ENCODE data around the gene ZNF823. TPM values are rescaled to one million over a fixed set of nuclear protein-coding genes. Genes with fewer than 3 reads are reported as not detected.
"Not testable (repeated sequence)": the region's sequence is repeated elsewhere in the genome, so short reads cannot be mapped to it uniquely, and the experiment has no call there.

ZNF823 gene
- total RNA-seq, 1 experiment from 2014 or later = 0.10 TPM

- DNase-seq (ENCODE audit: extremely low read depth, low read depth) = no peak
These were observed 53.6 kb downstream of the ZNF823 start for GRCh38 chr19:11684987-11685675.

- no peak for DNase-seq (ENCODE audit: extremely low read depth, low read depth)
These were observed 58.0 kb downstream of the ZNF823 start for GRCh38 chr19:11680689-11681302.

- no peak for DNase-seq (ENCODE audit: extremely low read depth, low read depth)
These were observed 60.2 kb downstream of the ZNF823 start for GRCh38 chr19:11678504-11678903.

GRCh38 chr19:11676661-11677600, 61.8 kb downstream of the ZNF823 start:
- DNase-seq (ENCODE audit: extremely low read depth, low read depth) = not testable (repeated sequence)

- DNase-seq (ENCODE audit: extremely low read depth, low read depth) = no peak
These were observed 63.2 kb downstream of the ZNF823 start for GRCh38 chr19:11675569-11675968.

- no peak for DNase-seq (ENCODE audit: extremely low read depth, low read depth)
These were observed 64.7 kb downstream of the ZNF823 start for GRCh38 chr19:11674067-11674492.

GRCh38 chr19:11673608-11674041, 65.1 kb downstream of the ZNF823 start:
- no peak for DNase-seq (ENCODE audit: extremely low read depth, low read depth)

Small RNA genes within 50 kb of the gene (small RNA-seq; reads per million reads assigned to genes)
- 0 reads per million in 2 experiments for gene ZNF833P

Other genes with a start within 250 kb of the ZNF823 start
- gene ZNF653, start 233.1 kb downstream of the ZNF823 start, total RNA-seq (2014; rRNA removed; shearing (Covaris generic)) = 5.2 and 5.6 TPM in 2 replicates
- gene ECSIT, start 209.8 kb downstream of the ZNF823 start, total RNA-seq (2014; rRNA removed; shearing (Covaris generic)) = 37.3 and 40.3 TPM in 2 replicates
- gene CNN1, start 200.1 kb downstream of the ZNF823 start, total RNA-seq (2014; rRNA removed; shearing (Covaris generic)) = not detected in 2 replicates
- 31.6 and 35.3 TPM in 2 replicates for gene ELOF1, start 179.7 kb downstream of the ZNF823 start, total RNA-seq (2014; rRNA removed; shearing (Covaris generic))
- not detected in 2 replicates for gene ACP5, start 161.3 kb downstream of the ZNF823 start, total RNA-seq (2014; rRNA removed; shearing (Covaris generic))
- 9.6 and 10.9 TPM in 2 replicates for gene ZNF627, start 141.5 kb downstream of the ZNF823 start, total RNA-seq (2014; rRNA removed; shearing (Covaris generic))
- gene ZNF441, start 28.1 kb upstream of the ZNF823 start, total RNA-seq (2014; rRNA removed; shearing (Covaris generic)) = not detected in 2 replicates
- gene ZNF491, start 59.6 kb upstream of the ZNF823 start, total RNA-seq (2014; rRNA removed; shearing (Covaris generic)) = not detected in 2 replicates
- 0.20 and 0.45 TPM in 2 replicates for gene ZNF440, start 75.3 kb upstream of the ZNF823 start, total RNA-seq (2014; rRNA removed; shearing (Covaris generic))
- not detected in 2 replicates for gene ZNF439, start 109.8 kb upstream of the ZNF823 start, total RNA-seq (2014; rRNA removed; shearing (Covaris generic))
- gene ZNF69, start 148.8 kb upstream of the ZNF823 start, total RNA-seq (2014; rRNA removed; shearing (Covaris generic)) = not detected in 2 replicates
- 0.12 and 0.26 TPM in 2 replicates for gene ZNF700, start 186.2 kb upstream of the ZNF823 start, total RNA-seq (2014; rRNA removed; shearing (Covaris generic))
- gene ZNF763, start 226.1 kb upstream of the ZNF823 start, total RNA-seq (2014; rRNA removed; shearing (Covaris generic)) = not detected in 2 replicates